Measurements from ENCODE around the gene ANGEL1.

DNA sequence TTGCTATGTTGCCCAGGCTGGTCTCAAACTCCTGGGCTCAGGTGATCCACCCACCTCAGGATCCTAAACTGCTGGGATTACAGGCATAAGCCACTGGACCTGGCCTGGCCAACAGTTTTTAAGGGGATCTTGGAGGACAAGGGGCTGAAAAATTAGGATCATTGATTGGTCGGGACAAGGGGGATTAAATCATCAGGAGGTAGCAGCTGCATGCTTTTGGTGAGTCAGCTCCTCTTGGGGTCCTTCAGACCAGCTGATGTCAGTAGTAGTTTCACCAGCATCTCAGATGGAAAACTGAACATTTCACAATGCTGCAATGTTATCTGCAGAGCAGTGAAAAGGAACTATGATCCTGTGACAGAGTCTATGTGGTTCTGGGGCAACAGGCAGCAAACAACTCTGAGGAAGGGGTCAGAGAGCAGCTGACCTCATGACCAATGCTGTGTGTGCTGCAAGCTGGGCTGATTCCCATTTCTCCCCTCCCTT, 19.9 kb upstream of the ANGEL1 start:
- TF ChIP-seq, protein P1, sequence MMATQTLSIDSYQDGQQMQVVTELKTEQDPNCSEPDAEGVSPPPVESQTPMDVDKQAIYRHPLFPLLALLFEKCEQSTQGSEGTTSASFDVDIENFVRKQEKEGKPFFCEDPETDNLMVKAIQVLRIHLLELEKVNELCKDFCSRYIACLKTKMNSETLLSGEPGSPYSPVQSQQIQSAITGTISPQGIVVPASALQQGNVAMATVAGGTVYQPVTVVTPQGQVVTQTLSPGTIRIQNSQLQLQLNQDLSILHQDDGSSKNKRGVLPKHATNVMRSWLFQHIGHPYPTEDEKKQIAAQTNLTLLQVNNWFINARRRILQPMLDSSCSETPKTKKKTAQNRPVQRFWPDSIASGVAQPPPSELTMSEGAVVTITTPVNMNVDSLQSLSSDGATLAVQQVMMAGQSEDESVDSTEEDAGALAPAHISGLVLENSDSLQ (IDR thresholded peaks at IDR 0.05): no peak
- TF ChIP-seq, protein P2, sequence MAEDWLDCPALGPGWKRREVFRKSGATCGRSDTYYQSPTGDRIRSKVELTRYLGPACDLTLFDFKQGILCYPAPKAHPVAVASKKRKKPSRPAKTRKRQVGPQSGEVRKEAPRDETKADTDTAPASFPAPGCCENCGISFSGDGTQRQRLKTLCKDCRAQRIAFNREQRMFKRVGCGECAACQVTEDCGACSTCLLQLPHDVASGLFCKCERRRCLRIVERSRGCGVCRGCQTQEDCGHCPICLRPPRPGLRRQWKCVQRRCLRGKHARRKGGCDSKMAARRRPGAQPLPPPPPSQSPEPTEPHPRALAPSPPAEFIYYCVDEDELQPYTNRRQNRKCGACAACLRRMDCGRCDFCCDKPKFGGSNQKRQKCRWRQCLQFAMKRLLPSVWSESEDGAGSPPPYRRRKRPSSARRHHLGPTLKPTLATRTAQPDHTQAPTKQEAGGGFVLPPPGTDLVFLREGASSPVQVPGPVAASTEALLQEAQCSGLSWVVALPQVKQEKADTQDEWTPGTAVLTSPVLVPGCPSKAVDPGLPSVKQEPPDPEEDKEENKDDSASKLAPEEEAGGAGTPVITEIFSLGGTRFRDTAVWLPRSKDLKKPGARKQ (CRISPR knock-in tag; IDR thresholded peaks at IDR 0.05): no peak
- TF ChIP-seq, protein P3, sequence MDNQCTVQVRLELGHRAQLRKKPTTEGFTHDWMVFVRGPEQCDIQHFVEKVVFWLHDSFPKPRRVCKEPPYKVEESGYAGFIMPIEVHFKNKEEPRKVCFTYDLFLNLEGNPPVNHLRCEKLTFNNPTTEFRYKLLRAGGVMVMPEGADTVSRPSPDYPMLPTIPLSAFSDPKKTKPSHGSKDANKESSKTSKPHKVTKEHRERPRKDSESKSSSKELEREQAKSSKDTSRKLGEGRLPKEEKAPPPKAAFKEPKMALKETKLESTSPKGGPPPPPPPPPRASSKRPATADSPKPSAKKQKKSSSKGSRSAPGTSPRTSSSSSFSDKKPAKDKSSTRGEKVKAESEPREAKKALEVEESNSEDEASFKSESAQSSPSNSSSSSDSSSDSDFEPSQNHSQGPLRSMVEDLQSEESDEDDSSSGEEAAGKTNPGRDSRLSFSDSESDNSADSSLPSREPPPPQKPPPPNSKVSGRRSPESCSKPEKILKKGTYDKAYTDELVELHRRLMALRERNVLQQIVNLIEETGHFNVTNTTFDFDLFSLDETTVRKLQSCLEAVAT (IDR thresholded peaks at IDR 0.05): no peak
- TF ChIP-seq ZNF589 (CRISPR knock-in tag; IDR thresholded peaks at IDR 0.05; ENCODE audit: low read depth) (no peak), ZFX (CRISPR knock-in tag; IDR thresholded peaks at IDR 0.05) (no peak), HDGF (IDR thresholded peaks at IDR 0.05) (no peak), ZSCAN29 (IDR thresholded peaks at IDR 0.05) (no peak), DNMT1 (IDR thresholded peaks at IDR 0.05) (no peak), POLR2AphosphoS5 (IDR thresholded peaks at IDR 0.05; ENCODE audit: control insufficient read depth, insufficient read depth, low read depth, low read length) (no peak), SREBF1 (IDR thresholded peaks at IDR 0.05; ENCODE audit: borderline replicate concordance, low read depth, low read length) (no peak)

All from K562 (cell line).